Lower leg skin (tissue), 4 donors: ENCODE results near the gene SERINC3. TPM values are rescaled to one million over a fixed set of nuclear protein-coding genes. Genes with fewer than 3 reads are reported as not detected.

ENCODE experiments used
- DNase-seq, 2 donors: peaks; one replicate each; pipeline ENCODE4 v3.0.0-alpha.2; 2019; ENCODE audit warnings: low spot score in 2 of 2
- H3K4me3 ChIP-seq: fragments of 200-600 bp; sonication (generic); 2 replicates; pipeline ENCODE4 v1.5.1; 2017; ENCODE audit warnings: mild to moderate bottlenecking, low read depth; ENCODE audit not compliant: poor library complexity, severe bottlenecking
- CTCF ChIP-seq, 3 donors: fragments of 450-650 bp; IDR thresholded peaks; one replicate each; pipeline ENCODE4 v1.5.1; 2016; ENCODE audit warnings: antibody characterized with exemption in 3 of 3, mild to moderate bottlenecking in 3 of 3, moderate library complexity in 2 of 3
- POLR2A ChIP-seq, 2 donors: fragments of 450-650 bp; IDR thresholded peaks; one replicate each; pipeline ENCODE4 v1.6.1; 2016 to 2017; ENCODE audit warnings: antibody characterized with exemption in 2 of 2, mild to moderate bottlenecking in 1 of 2, moderate library complexity in 1 of 2
- whole genome bisulfite sequencing, 2 donors: methylation state at CpG; one replicate each; pipeline ENCODE4 v1.1.5; 2018; 5-methylcytosine and 5-hydroxymethylcytosine counted together
- intact Hi-C: fragments of 100-400 bp; cut with DNase I; formaldehyde crosslinking; loops from one replicate; pipeline ENCODE4 v1.15.0; 2023; ENCODE audit warnings: low total_unique reads
- total RNA-seq, 4 donors: library from RNA; depleted of rRNA; stranded (reverse); fragments of >200 nt; gene quantifications; one replicate each; pipeline ENCODE4 v1.1.0, GENCODE V29; 2016

SERINC3 gene
- total RNA-seq, 4 donors from 2014 or later = 102 to 142 (median 124) TPM

- intact Hi-C loops = no loop called here
- 90 to 93% methylated on average over 6 of the region's 6 CpGs for WGBS, 2 donors
- no peak for TF ChIP-seq CTCF (IDR thresholded peaks at IDR 0.05)
- TF ChIP-seq POLR2A (IDR thresholded peaks at IDR 0.05) = no peak
- H3K4me3 ChIP-seq = no peak overlapping the region
- no peak for DNase-seq
These were observed 17.2 kb downstream of the SERINC3 start for GRCh38 chr20:44504402-44505307.

- DNase-seq = no peak
- 93 to 95% methylated on average over 1 of the region's 1 CpG for WGBS, 2 donors
- TF ChIP-seq CTCF (IDR thresholded peaks at IDR 0.05) (no peak), POLR2A (IDR thresholded peaks at IDR 0.05) (no peak)
- no peak overlapping the region for H3K4me3 ChIP-seq
- intact Hi-C loops = no loop called here
These were observed 18.9 kb downstream of the SERINC3 start for GRCh38 chr20:44502968-44503367.

- no peak for DNase-seq
- WGBS, 2 donors = 81 to 84% methylated on average over 5 of the region's 5 CpGs
- no peak overlapping the region for H3K4me3 ChIP-seq
- intact Hi-C loops = no loop called here
- TF ChIP-seq CTCF (IDR thresholded peaks at IDR 0.05) = no peak
- TF ChIP-seq POLR2A (IDR thresholded peaks at IDR 0.05) = no peak
These were observed 20.4 kb downstream of the SERINC3 start for GRCh38 chr20:44501448-44501847.

- intact Hi-C loops = no loop called here
- no peak for DNase-seq
- TF ChIP-seq CTCF (IDR thresholded peaks at IDR 0.05) = no peak
- no peak for TF ChIP-seq POLR2A (IDR thresholded peaks at IDR 0.05)
- WGBS, 2 donors = 87 to 89% methylated on average over 3 of the region's 3 CpGs
- H3K4me3 ChIP-seq = no peak overlapping the region
These were observed 21.6 kb downstream of the SERINC3 start for GRCh38 chr20:44500221-44500620.

- H3K4me3 ChIP-seq = no peak overlapping the region
- TF ChIP-seq CTCF (IDR thresholded peaks at IDR 0.05) (no peak), POLR2A (IDR thresholded peaks at IDR 0.05) (no peak)
- DNase-seq = no peak
- 64 to 75% methylated on average over 3 of the region's 3 CpGs for WGBS, 2 donors
- intact Hi-C loops = no loop called here
These were observed 24.1 kb downstream of the SERINC3 start for GRCh38 chr20:44497761-44498160.
